ENCODE measurements around the gene BIRC6. TPM values are rescaled to one million over a fixed set of nuclear protein-coding genes. Genes with fewer than 3 reads are reported as not detected.
"Not testable (repeated sequence)": the region's sequence is repeated elsewhere in the genome, so short reads cannot be mapped to it uniquely, and the experiment has no call there.

BIRC6 gene
- 100 to 1,000 TPM in 1 of 2 experiments, 10 to 100 TPM in 1; 99.5 to 122 TPM for total RNA-seq

GRCh38 chr2:32356681-32357317 is at the start of gene BIRC6:
BIRC6 (plus strand) TSS chr2:32357023; CDS start chr2:32357162, 139 bp downstream.
- H3K27ac Mint-ChIP-seq, result peak within 1 kb of the TSS; percentile 96
- H3K4me1 Mint-ChIP-seq, result peaks cover 35% of the 10 kb centered on the region
- DNase-seq, result peak; percentile 98
- H3K9me3 Mint-ChIP-seq (ENCODE audit: low read depth), result no peaks in the 10 kb centered on the region
- no peaks in the 10 kb centered on the region for H3K27me3 Mint-ChIP-seq
- H3K36me3 Mint-ChIP-seq, result peaks cover 20% of the 10 kb centered on the region
- H3K4me3 Mint-ChIP-seq, result peak within 1 kb of the TSS; percentile 81
- CTCF ChIA-PET, result no interaction called here
- ATAC-seq, result peak; percentile 91

- ATAC-seq (no peak), DNase-seq (no peak)
- H3K4me1 Mint-ChIP-seq, result no peaks in the 10 kb centered on the region
- CTCF ChIA-PET, result no interaction called here
- H3K27ac Mint-ChIP-seq, result no peak overlapping the region
- H3K4me3 Mint-ChIP-seq, result no peak overlapping the region
- H3K9me3 Mint-ChIP-seq (ENCODE audit: low read depth), result no peaks in the 10 kb centered on the region
- H3K27me3 Mint-ChIP-seq, result no peaks in the 10 kb centered on the region
- H3K36me3 Mint-ChIP-seq, result peaks cover 9% of the 10 kb centered on the region
These were observed 46.2 kb upstream of the BIRC6 start for GRCh38 chr2:32310577-32310976.

- Mint-ChIP-seq H3K9me3 (ENCODE audit: low read depth) (no peaks in the 10 kb centered on the region), H3K36me3 (peaks cover 6% of the 10 kb centered on the region), H3K27ac (no peak overlapping the region), H3K27me3 (no peaks in the 10 kb centered on the region), H3K4me3 (no peak overlapping the region), H3K4me1 (no peaks in the 10 kb centered on the region)
- ATAC-seq (no peak), DNase-seq (no peak)
- CTCF ChIA-PET, result interaction anchor here (1.4 to 2.5 kb wide), 2 partner anchors 11 to 16 kb away, joined by 3 to 6 read pairs; no protein-coding TSS in a partner anchor
These were observed 41.9 kb upstream of the BIRC6 start for GRCh38 chr2:32314886-32315285.

GRCh38 chr2:32328679-32329078 is 28.1 kb upstream of the BIRC6 start:
- H3K4me3 Mint-ChIP-seq; H3K27me3 Mint-ChIP-seq; CTCF ChIA-PET; H3K4me1 Mint-ChIP-seq; DNase-seq; H3K36me3 Mint-ChIP-seq; H3K9me3 Mint-ChIP-seq (ENCODE audit: low read depth); H3K27ac Mint-ChIP-seq; ATAC-seq: not testable (repeated sequence)

- H3K27ac Mint-ChIP-seq; H3K27me3 Mint-ChIP-seq; ATAC-seq; H3K9me3 Mint-ChIP-seq (ENCODE audit: low read depth); DNase-seq; H3K36me3 Mint-ChIP-seq; H3K4me1 Mint-ChIP-seq; H3K4me3 Mint-ChIP-seq; CTCF ChIA-PET: not testable (repeated sequence)
These were observed 27.4 kb upstream of the BIRC6 start for GRCh38 chr2:32329180-32329980.

GRCh38 chr2:32330136-32330535 is 26.7 kb upstream of the BIRC6 start:
- H3K27me3 Mint-ChIP-seq, result no peaks in the 10 kb centered on the region

GRCh38 chr2:32342801-32343200 is 14.0 kb upstream of the BIRC6 start:
- Mint-ChIP-seq H3K27ac (no peak overlapping the region), H3K4me1 (no peaks in the 10 kb centered on the region), H3K9me3 (ENCODE audit: low read depth) (no peaks in the 10 kb centered on the region), H3K4me3 (no peak overlapping the region), H3K27me3 (no peaks in the 10 kb centered on the region), H3K36me3 (no peaks in the 10 kb centered on the region)
- no peak for ATAC-seq
- CTCF ChIA-PET, result interaction anchor here (0.7 to 1.0 kb wide), 2 partner anchors 17 to 19 kb away, joined by 3 read pairs; no protein-coding TSS in a partner anchor
- no peak for DNase-seq

More at GRCh38 chr2:32330136-32330535, 26.7 kb upstream of the BIRC6 start:
- CTCF ChIA-PET, result no interaction called here
- ATAC-seq (no peak), DNase-seq (no peak)
- Mint-ChIP-seq H3K27ac (no peak overlapping the region), H3K36me3 (no peaks in the 10 kb centered on the region), H3K4me1 (no peaks in the 10 kb centered on the region), H3K9me3 (ENCODE audit: low read depth) (no peaks in the 10 kb centered on the region), H3K4me3 (no peak overlapping the region)

- H3K4me3 Mint-ChIP-seq; DNase-seq; H3K9me3 Mint-ChIP-seq (ENCODE audit: low read depth); H3K36me3 Mint-ChIP-seq; H3K27ac Mint-ChIP-seq; ATAC-seq; H3K27me3 Mint-ChIP-seq; H3K4me1 Mint-ChIP-seq; CTCF ChIA-PET: not testable (repeated sequence)
These were observed 6.0 kb upstream of the BIRC6 start for GRCh38 chr2:32350797-32351196.

- H3K36me3 Mint-ChIP-seq, result peaks cover 14% of the 10 kb centered on the region
- H3K4me3 Mint-ChIP-seq, result peak overlapping the region; percentile 81
- DNase-seq (no peak), ATAC-seq (no peak)
- H3K4me1 Mint-ChIP-seq, result peaks cover 29% of the 10 kb centered on the region
- H3K27ac Mint-ChIP-seq, result peak overlapping the region; percentile 89
- no peaks in the 10 kb centered on the region for H3K9me3 Mint-ChIP-seq (ENCODE audit: low read depth)
- no peaks in the 10 kb centered on the region for H3K27me3 Mint-ChIP-seq
- CTCF ChIA-PET, result no interaction called here
These were observed 695 bp upstream of the BIRC6 start for GRCh38 chr2:32355976-32356680.

- Mint-ChIP-seq H3K9me3 (ENCODE audit: low read depth) (no peaks in the 10 kb centered on the region), H3K36me3 (peaks cover 26% of the 10 kb centered on the region), H3K4me1 (peaks cover 35% of the 10 kb centered on the region), H3K27ac (peak overlapping the region; percentile 96), H3K4me3 (peak overlapping the region; percentile 81), H3K27me3 (no peaks in the 10 kb centered on the region)
- DNase-seq (peak; percentile 67), ATAC-seq (peak; percentile 27)
- CTCF ChIA-PET, result no interaction called here
These were observed 691 bp downstream of the BIRC6 start for GRCh38 chr2:32357318-32358110.

- peak overlapping the region; percentile 96 for H3K27ac Mint-ChIP-seq
- H3K4me3 Mint-ChIP-seq, result peak overlapping the region; percentile 81
- ATAC-seq (no peak), DNase-seq (no peak)
- CTCF ChIA-PET, result no interaction called here
- peaks cover 39% of the 10 kb centered on the region for H3K4me1 Mint-ChIP-seq
- no peaks in the 10 kb centered on the region for H3K9me3 Mint-ChIP-seq (ENCODE audit: low read depth)
- no peaks in the 10 kb centered on the region for H3K27me3 Mint-ChIP-seq
- H3K36me3 Mint-ChIP-seq, result peaks cover 29% of the 10 kb centered on the region
These were observed 1.3 kb downstream of the BIRC6 start for GRCh38 chr2:32358111-32358482.

GRCh38 chr2:32360416-32360815 is 3.6 kb downstream of the BIRC6 start:
- H3K9me3 Mint-ChIP-seq (ENCODE audit: low read depth), result no peaks in the 10 kb centered on the region
- ATAC-seq (no peak), DNase-seq (no peak)
- CTCF ChIA-PET, result no interaction called here
- H3K4me1 Mint-ChIP-seq, result peaks cover 51% of the 10 kb centered on the region
- H3K27me3 Mint-ChIP-seq, result no peaks in the 10 kb centered on the region
- no peak overlapping the region for H3K4me3 Mint-ChIP-seq
- H3K36me3 Mint-ChIP-seq, result peaks cover 38% of the 10 kb centered on the region
- no peak overlapping the region for H3K27ac Mint-ChIP-seq

GRCh38 chr2:32362997-32363396 is 6.2 kb downstream of the BIRC6 start:
- ATAC-seq; CTCF ChIA-PET; H3K27ac Mint-ChIP-seq; H3K27me3 Mint-ChIP-seq; DNase-seq; H3K4me3 Mint-ChIP-seq; H3K9me3 Mint-ChIP-seq (ENCODE audit: low read depth): not testable (repeated sequence)
- Mint-ChIP-seq H3K36me3 (peaks cover 52% of the 10 kb centered on the region), H3K4me1 (peaks cover 52% of the 10 kb centered on the region)

Data from activated CD8-positive, alpha-beta memory T cell treated with anti-CD3 and anti-CD28 coated beads, Interleukin-2, amount 10 ng/mL, durations not matched to agents 7 days and 5 days (primary cell).